ENCODE measurements around the gene FCRLB.
"Not testable (repeated sequence)": the region's sequence is repeated elsewhere in the genome, so short reads cannot be mapped to it uniquely, and the experiment has no call there.

- not testable (repeated sequence) for TF ChIP-seq CTCF (IDR thresholded peaks at IDR 0.05; ENCODE audit: borderline replicate concordance, extremely low read depth, low read length, poor library complexity, severe bottlenecking); EZH2 (IDR thresholded peaks at IDR 0.05; ENCODE audit: borderline replicate concordance, low read depth, low read length, severe bottlenecking)
Observed at GRCh38 chr1:161725258-161725907, 4.0 kb downstream of the FCRLB start.
